Neutrophil (primary cell): ENCODE results near the gene ZNF302.
A peak's percentile ranks its signal among the peaks of the same experiment; 100 is the strongest.

Source experiments
- H3K27ac ChIP-seq: fragments of 200-600 bp; sonication (generic); 2 replicates; pipeline ENCODE4 v1.5.1; 2016; ENCODE audit warnings: mild to moderate bottlenecking, moderate library complexity
- H3K27me3 ChIP-seq: fragments of 200-600 bp; sonication (generic); 2 replicates; pipeline ENCODE4 v1.6.0; 2016; ENCODE audit warnings: mild to moderate bottlenecking
- H3K36me3 ChIP-seq: fragments of 200-600 bp; sonication (generic); 2 replicates; pipeline ENCODE4 v1.5.1; 2017
- H3K4me1 ChIP-seq, 2 experiments: fragments of 200-600 bp in 1 of 2; sonication (generic) in 1 of 2; 1 replicate in 1 of 2; 2 replicates in 1 of 2; pipeline versions ENCODE4 v1.5.1 to v1.6.1; 2013 to 2016; ENCODE audit warnings: low read depth in 1 of 2, low read length in 1 of 2, mild to moderate bottlenecking in 1 of 2, moderate library complexity in 1 of 2; ENCODE audit not compliant: control insufficient read depth in 1 of 2, insufficient read depth in 1 of 2
- H3K4me3 ChIP-seq, 2 experiments: fragments of 200-600 bp in 1 of 2; sonication (generic) in 1 of 2; 1 replicate in 1 of 2; 2 replicates in 1 of 2; pipeline ENCODE4 v1.5.1; 2013 to 2016; ENCODE audit warnings: low read depth in 1 of 2, low read length in 1 of 2, mild to moderate bottlenecking in 1 of 2, moderate library complexity in 1 of 2
- H3K9me3 ChIP-seq: fragments of 200-600 bp; sonication (generic); 2 replicates; pipeline ENCODE4 v1.5.1; 2016
- CTCF ChIP-seq: fragments of 200-600 bp; sonication (generic); IDR thresholded peaks from 2 replicates; pipeline ENCODE4 v1.5.1; 2016; ENCODE audit warnings: antibody characterized with exemption

The ZNF302 gene

GRCh38 chr19:34732612-34733211 lies 55.2 kb downstream of the ZNF302 start:
- no peaks in the 10 kb centered on the region for H3K9me3 ChIP-seq
- H3K36me3 ChIP-seq, result peaks cover 3% of the 10 kb centered on the region
- peaks cover 14 to 16% of the 10 kb centered on the region in 2 experiments for H3K4me1 ChIP-seq
- TF ChIP-seq CTCF, result no peak
- H3K27ac ChIP-seq, result no peak overlapping the region
- peak overlapping the region; percentile 74 to 89 for H3K4me3 ChIP-seq
- H3K27me3 ChIP-seq, result no peaks in the 10 kb centered on the region

GRCh38 chr19:34733266-34733745 lies 55.8 kb downstream of the ZNF302 start:
- Histone ChIP-seq H3K4me3 (peak overlapping the region; percentile 74 to 89), H3K36me3 (peaks cover 3% of the 10 kb centered on the region), H3K4me1 (peaks cover 14 to 16% of the 10 kb centered on the region in 2 experiments), H3K9me3 (no peaks in the 10 kb centered on the region), H3K27me3 (no peaks in the 10 kb centered on the region), H3K27ac (peak overlapping the region; percentile 71)
- TF ChIP-seq CTCF, result no peak

GRCh38 chr19:34733746-34734536 lies 56.5 kb downstream of the ZNF302 start, which contains the start of gene ZNF181:
Gene ZNF181, plus strand, starts transcription at chr19:34734243. Its CDS starts 795 bp downstream, at chr19:34735038.
- no peaks in the 10 kb centered on the region for H3K27me3 ChIP-seq
- peak within 1 kb of the TSS; percentile 74 to 89 for H3K4me3 ChIP-seq
- peaks cover 14 to 16% of the 10 kb centered on the region in 2 experiments for H3K4me1 ChIP-seq
- no peaks in the 10 kb centered on the region for H3K9me3 ChIP-seq
- peak within 1 kb of the TSS; percentile 71 for H3K27ac ChIP-seq
- TF ChIP-seq CTCF, result no peak
- peaks cover 4% of the 10 kb centered on the region for H3K36me3 ChIP-seq

- Histone ChIP-seq H3K9me3 (peaks cover 1% of the 10 kb centered on the region), H3K27ac (peak overlapping the region; percentile 71), H3K36me3 (peaks cover 11% of the 10 kb centered on the region), H3K4me3 (peak overlapping the region; percentile 74 to 89), H3K27me3 (no peaks in the 10 kb centered on the region), H3K4me1 (peaks cover 14 to 16% of the 10 kb centered on the region in 2 experiments)
- no peak for TF ChIP-seq CTCF
These were observed 57.1 kb downstream of the ZNF302 start for GRCh38 chr19:34734537-34735103.
